ENCODE measurements around the gene ZNF536.

ZNF536 gene

DNA sequence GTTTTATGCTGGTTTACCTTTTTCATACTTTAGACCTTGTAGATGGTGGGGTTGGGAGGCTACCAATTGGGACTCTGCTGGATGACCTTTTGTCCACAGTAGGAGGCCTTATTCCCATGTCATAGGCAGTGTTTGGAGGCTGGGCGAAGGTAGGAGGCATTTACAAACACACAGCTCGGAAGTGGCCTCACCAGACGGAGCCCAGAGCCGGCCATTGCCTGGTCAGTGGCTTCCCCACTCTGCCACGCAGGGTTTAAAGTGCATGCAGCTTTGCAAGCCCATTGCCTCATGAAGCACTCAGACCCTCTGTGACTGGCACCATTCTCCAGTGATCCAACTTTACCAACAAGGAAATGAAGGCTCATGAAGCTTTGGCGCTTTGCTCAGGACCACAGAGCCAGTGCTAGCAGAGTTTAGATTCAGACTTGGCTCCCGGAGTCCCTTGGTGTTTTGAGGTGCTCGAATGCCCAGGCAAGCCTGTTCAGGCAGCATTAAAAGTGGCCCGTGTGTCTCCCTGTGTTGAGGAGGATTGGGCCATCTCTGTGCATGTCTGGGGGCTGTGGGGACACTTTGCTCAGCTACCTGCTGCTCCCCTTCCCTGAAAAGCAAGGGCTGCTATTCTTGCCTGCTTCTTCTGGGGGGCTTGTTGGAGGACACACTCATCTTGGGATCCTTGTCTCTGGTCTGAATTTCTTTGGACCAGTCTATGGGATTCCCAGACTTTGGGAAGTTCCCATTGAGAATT, 148.7 kb downstream of the ZNF536 start:
- no peak for DNase-seq

GRCh38 chr19:30521937-30522336, 149.8 kb downstream of the ZNF536 start:
- DNase-seq: no peak

- no peak for DNase-seq
Measured at GRCh38 chr19:30522341-30522740, 150.2 kb downstream of the ZNF536 start.

- no peak for DNase-seq
Measured at GRCh38 chr19:30523791-30524190, 151.6 kb downstream of the ZNF536 start.

GRCh38 chr19:30525383-30525782, 153.2 kb downstream of the ZNF536 start:
- DNase-seq: no peak

DNA sequence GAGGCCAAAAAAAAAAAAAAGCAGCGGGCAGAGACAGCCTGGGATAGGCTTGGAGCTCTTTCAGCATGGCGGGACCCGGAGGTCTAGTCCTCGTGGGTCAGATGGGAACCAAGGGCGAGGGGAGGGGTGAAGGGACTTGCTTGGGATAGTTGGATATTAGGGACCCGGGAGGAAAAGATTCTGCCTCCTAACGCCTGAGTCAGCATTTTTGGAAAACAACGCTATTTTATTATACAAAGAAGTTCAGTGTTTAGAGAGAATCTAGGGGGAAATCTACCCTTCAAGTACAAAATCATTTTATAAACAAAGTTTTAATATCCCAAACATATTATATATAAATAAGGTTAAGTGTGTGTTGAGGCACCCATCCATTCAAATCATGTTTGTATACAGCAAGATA, 156.7 kb downstream of the ZNF536 start:
- DNase-seq: no peak

GRCh38 chr19:30529876-30530275, 157.7 kb downstream of the ZNF536 start:
- DNase-seq: no peak

- DNase-seq: no peak
Measured at GRCh38 chr19:30530751-30531150, 158.6 kb downstream of the ZNF536 start.

GRCh38 chr19:30535011-30535410, 162.8 kb downstream of the ZNF536 start:
- DNase-seq: no peak

DNA sequence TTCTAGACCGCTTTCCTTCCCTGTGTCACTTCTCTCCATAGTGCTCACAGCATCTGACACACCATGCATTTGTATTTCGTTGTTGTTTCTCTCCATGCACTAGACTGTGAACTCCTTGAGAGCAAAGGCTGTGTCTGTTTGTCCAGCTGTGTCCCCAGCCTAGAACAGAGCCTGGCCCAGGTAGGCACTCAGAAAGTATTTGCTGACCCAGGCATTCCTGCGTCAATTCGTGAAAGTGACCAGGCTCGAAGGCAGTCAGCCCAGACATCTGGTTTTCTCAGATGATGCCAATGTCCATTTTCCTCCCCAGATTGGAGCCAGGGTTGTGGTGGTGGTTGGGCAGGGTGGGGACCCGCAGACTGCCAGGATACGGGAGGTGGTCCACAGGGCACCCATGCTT, 164.8 kb downstream of the ZNF536 start:
- DNase-seq: no peak

- DNase-seq: no peak
Measured at GRCh38 chr19:30539315-30539714, 167.1 kb downstream of the ZNF536 start.

- no peak for DNase-seq
Measured at GRCh38 chr19:30539981-30540380, 167.8 kb downstream of the ZNF536 start.

DNA sequence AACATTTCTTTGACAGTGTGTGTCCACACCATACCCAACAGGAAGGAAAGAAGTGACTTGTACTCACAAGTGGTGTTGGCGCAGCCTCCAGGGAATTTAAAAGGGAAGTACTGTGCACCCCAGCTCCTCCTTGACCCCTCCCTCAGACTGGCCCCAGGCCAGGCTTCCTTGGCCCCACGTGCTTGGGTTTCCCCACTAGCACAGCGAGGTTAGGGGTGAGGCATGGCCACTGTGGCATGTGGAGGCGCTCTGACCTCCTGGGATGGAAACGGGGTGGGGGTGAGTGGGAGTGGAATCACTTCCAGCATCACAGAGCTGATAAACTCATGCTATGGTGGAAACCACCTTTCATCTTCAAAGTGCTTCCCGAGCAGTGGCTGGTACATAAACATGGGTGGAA, 168.6 kb downstream of the ZNF536 start:
- no peak for DNase-seq

- DNase-seq: no peak
Measured at GRCh38 chr19:30541575-30541974, 169.4 kb downstream of the ZNF536 start.

- no peak for DNase-seq
Measured at GRCh38 chr19:30543243-30543945, 171.2 kb downstream of the ZNF536 start.

GRCh38 chr19:30545752-30546151, 173.6 kb downstream of the ZNF536 start:
- no peak for DNase-seq

- peak in 1 of 56 donors; percentile 17 for DNase-seq
Measured at GRCh38 chr19:30546332-30546731, 174.1 kb downstream of the ZNF536 start.

DNA sequence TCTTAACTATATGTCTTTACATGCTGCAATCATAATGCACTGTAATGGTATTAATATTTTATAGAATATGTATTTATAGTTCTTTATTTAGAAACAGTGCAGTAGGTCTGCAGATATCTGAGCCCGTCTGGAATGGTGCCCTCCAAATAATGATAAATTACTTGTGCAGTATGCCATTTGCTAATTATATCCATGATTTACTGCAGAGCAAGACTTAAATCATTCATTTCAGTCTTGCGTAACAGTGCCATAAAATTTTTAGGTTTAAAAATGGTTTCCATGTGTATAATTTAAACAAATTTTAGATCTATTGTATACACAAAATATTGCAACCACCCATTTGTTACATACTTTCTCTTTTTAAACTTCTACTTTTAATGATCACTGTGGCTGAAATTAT, 175.1 kb downstream of the ZNF536 start:
- DNase-seq: no peak

- DNase-seq: no peak
Measured at GRCh38 chr19:30549151-30549550, 177.0 kb downstream of the ZNF536 start.

DNA sequence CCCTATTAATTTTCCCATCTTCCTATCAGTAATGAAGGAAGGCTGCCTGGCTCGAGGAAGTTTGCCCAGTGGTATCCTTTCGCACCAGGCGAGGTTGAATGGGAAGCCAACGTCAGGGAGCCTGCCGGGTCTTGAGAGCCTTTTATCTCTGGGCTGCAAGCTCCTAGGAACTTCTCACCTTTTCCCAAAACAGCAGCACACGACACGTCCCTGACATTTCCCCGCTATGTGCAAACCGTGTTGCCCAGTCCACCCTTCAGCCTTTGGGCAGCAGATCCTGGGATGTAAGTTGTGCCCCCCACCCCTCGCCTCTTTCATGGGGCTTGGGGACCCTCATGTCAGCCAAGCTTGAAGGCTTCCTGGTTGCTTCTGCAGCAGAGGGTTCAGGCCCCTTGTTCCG, 179.1 kb downstream of the ZNF536 start:
- no peak for DNase-seq

DNA sequence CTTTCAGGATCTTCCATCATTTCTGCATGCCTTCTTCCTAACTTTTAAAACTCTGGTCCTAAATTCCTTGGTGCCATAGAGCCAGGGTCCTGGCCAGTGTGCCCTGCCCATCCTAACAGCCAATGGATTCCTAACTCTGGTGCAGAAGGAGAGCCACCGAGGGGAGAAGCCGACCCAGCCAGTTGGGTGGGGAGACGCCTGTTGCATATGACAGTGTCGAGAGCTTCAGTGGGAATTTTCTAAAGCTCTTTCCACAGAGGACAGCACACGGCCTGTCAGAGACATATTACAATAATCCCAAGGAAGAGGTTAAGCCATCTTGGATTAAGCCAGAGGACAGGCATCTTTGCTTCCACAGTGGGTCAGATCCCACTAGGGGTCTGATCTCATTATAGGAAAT, 180.4 kb downstream of the ZNF536 start:
- DNase-seq: no peak

DNA sequence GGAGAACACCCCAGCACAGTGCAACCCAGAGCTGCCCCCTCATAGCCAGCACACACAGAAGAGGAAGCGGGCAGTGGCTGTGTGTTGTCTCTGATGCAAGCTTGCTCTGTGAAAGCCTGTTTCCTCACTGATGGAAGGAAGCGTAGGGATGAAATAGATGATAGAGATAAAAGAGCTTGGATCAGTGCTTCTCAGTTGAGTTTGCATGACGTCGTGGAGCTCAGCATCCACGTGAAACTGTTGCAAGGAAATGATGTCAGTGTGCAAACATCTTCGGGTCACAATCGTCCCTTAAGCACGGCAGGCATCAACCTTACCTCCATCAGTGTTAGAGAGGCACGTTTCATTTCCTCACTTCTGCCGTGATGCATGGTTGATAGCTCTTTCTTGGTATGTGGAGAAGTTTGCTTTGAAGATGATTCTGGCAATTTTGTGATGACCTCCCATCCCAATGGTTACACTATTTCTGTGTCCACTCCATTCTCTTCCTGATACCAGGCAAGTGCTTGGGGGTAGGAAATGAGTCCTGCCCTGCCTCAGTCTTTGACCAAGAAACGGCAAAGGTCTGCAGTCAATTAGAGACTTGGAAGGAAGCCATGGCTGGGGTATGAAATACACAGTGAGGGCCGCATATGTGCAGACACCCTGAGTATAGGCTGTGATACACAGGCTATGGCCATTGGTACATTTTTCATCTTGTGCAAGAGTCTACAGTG, 183.0 kb downstream of the ZNF536 start:
- DNase-seq: no peak

- no peak for DNase-seq
Measured at GRCh38 chr19:30555791-30556110, 183.6 kb downstream of the ZNF536 start.
